Right ventricle myocardium superior (tissue), 1 donor: ENCODE results near the gene GRK7. TPM values are rescaled to one million over a fixed set of nuclear protein-coding genes. Genes with fewer than 3 reads are reported as not detected.
"Not testable (repeated sequence)": the region's sequence is repeated elsewhere in the genome, so short reads cannot be mapped to it uniquely, and the experiment has no call there.

Experiments used
- ATAC-seq: fragments of 200-7000 bp; cut with Tn5 transposase; one replicate; pipeline ENCODE4 v1.9.1; 2020; ENCODE audit warnings: mild to moderate bottlenecking; ENCODE audit not compliant: poor library complexity
- DNase-seq: peaks from one replicate; pipeline ENCODE4 v3.0.0-alpha.2; 2020
- intact Hi-C: fragments of 100-400 bp; cut with DNase I; formaldehyde crosslinking; loops from one replicate; pipeline ENCODE4 v1.11.2; 2022
- total RNA-seq: library from RNA; stranded (reverse); fragmentation: NEBNext Ultra II Directional; extraction: Animal tissue kit (Norgen Biotek cat#: 25700); gene quantifications from one replicate; pipeline ENCODE4 v1.2.1, GENCODE V29; 2021
- donor health status: DM: no; HTN: yes; CAD: no; lungs with severe emphysema.

GRK7 gene
- total RNA-seq, 1 donor from 2014 or later: not detected

DNA sequence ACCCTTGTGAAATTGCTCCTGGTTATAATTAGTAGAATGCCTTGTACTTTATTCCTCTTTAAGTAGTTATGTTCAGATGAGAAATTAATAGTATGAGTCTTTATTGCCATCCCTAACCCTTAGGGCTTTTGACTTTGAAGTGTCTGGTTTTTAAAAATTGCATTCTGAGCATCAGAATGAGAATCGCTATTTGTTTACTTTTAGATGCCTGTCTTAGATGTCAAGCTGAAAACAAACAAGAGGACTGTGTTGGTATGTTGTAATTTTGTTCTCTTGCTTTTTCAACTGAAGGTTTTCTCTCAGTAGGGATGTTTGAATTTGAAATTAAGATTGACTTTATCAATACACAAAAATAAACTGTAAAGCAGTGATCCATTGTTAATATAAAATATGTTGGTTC lies 19.9 kb upstream of the GRK7 start:
- DNase-seq: no peak
- intact Hi-C loops: no loop called here
- no peak for ATAC-seq

DNA sequence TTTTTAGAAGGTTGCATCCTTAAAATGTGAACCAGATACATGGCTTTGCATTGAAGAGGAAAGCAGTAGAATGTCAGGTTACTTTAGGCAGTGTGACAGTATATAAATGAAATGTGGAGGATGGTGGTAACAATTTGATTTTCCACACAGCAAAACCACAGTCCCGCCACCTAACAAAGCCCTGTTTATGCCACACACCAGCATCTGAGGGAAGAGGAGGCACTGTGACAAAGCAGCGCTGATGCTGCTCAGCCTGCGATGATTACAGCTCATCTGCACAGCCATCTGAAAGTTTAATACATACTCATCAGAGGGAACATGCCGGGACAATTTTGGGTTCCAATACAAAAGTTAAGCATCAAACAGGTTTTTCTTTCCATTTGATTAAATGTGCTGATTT lies 16.2 kb upstream of the GRK7 start:
- DNase-seq: no peak
- intact Hi-C loops: no loop called here
- no peak for ATAC-seq

DNA sequence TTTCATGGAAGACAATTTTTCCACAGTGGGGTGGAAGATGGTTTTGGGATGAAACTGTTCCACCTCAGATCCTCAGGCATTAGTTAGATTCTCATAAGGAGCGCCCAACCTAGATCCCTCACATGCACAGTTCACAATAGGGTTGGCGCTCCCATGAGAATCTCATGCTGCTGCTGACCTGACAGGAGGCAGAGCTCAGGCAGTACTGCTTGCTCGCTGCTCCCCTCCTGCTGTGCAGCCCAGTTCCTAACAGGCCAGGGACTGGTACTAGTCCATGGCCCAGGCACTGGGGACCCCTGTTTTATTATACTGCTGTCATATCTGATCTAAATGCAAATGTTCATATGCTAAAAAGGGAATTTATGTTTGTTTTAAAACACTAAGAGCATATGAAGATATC lies 9.8 kb upstream of the GRK7 start:
- intact Hi-C loops: no loop called here
- DNase-seq (no peak), ATAC-seq (no peak)

DNA sequence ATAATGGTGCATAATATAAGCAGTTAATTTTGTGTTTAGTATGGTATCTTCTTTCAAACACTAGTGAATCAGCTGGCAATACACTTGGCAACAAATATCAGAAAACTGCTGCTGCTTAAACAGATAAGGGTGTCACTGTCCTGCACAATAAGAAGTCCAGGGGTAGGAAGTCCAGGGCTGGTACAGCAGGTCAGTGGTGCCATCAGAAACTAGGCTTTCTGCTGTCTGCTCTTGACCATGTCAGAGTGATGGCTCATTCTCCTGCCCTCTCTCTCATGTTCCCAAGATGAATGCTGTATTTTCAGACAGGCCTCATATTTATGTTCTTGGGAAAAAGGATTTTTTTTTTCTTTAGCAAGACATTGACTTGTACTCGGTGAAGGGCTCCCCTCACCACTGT lies 9.2 kb upstream of the GRK7 start:
- intact Hi-C loops: no loop called here
- no peak for DNase-seq
- ATAC-seq: no peak

DNA sequence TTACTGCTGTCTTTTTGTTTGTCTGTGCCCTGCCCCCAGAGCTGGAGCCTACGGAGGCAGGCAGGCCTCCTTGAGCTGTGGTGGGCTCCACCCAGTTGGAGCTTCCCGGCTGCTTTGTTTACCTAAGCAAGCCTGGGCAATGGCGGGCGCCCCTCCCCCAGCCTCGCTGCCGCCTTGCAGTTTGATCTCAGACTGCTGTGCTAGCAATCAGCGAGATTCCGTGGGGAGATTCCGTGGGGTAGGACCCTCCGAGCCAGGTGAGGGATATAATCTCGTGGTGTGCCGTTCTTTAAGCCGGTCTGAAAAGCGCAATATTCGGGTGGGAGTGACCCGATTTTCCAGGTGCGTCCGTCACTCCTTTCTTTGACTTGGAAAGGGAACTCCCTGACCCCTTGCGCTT lies 656 bp upstream of the GRK7 start:
- intact Hi-C loops, DNase-seq, ATAC-seq: not testable (repeated sequence)

DNA sequence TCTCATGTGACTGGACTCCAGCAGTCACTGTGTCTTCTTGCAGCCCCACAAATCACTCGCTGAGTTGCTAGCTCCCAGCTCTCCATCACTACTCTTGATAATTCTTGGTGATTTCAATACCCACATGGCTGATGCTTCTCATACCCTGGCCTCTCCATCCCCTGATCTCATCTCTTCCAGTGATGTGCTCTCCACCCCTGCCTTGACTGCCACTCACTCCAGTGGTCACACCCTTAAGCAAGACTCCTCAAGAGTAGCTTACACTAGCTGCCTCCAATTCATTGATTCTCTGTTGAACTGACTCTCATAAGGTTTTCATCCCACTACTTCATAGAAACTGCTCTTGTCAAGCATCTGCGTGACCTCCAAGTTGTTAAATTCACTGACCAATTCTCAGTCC lies 837 bp downstream of the GRK7 start:
- no peak for ATAC-seq
- intact Hi-C loops: no loop called here
- DNase-seq: no peak

DNA sequence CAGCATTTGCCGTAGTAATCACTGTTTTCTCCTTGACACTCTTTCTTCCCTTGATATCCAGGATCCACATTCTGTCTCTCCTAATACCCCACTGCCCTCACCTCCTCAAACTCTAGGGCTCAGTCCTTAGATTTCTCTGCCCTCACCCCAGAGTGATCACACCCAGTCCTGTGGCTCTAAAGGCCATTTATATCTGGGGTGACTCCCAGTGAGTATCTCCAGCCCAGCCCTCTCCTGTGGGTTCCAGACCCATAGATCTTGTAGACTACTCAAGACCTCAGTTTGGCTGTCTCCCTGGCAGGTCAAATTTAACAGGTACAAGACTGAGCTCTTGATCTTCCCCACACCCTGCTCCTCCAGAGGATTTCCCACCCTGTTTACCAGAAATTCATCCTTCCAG lies 1.3 kb downstream of the GRK7 start:
- no peak for DNase-seq
- intact Hi-C loops: no loop called here
- ATAC-seq: no peak

DNA sequence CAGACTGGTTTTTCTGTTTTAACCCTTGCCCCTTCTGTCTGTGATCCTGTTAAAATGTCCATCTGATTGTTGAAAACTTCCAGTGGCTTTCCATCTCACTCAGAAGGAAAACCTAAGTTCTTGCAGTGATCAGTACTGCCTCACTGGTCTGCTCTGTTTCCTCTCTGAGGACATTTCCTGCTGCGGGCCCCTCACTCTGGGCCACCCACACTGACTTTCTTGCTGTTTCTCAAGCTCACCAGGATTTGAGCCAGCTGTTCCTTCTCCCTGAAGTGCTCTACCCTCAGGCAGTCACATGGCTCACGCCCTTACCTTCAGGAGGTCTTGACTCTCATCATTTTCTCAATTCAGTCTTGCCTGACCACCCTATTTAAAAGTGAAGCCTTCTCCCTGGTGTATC lies 1.8 kb downstream of the GRK7 start:
- intact Hi-C loops: no loop called here
- no peak for DNase-seq
- ATAC-seq: no peak

DNA sequence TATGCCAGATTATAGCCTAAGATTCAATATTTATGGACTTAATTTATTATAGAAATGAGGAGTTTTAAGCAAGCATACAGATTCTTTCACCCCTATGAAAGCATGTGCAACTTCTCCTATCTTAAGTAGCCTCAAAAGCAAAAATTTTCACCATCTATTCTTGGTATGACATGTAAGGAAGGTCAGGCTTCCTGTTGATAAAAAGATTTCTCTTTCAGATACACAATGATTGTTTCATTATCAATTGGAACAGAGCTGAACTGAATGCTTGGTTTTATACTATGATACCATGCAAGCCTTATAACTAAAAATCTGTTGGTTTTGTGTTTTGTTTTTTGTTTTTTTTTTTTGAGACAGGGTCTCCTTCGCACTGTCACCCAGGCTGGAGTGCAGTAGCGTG lies 3.9 kb downstream of the GRK7 start:
- ATAC-seq: no peak
- no peak for DNase-seq
- intact Hi-C loops: no loop called here

DNA sequence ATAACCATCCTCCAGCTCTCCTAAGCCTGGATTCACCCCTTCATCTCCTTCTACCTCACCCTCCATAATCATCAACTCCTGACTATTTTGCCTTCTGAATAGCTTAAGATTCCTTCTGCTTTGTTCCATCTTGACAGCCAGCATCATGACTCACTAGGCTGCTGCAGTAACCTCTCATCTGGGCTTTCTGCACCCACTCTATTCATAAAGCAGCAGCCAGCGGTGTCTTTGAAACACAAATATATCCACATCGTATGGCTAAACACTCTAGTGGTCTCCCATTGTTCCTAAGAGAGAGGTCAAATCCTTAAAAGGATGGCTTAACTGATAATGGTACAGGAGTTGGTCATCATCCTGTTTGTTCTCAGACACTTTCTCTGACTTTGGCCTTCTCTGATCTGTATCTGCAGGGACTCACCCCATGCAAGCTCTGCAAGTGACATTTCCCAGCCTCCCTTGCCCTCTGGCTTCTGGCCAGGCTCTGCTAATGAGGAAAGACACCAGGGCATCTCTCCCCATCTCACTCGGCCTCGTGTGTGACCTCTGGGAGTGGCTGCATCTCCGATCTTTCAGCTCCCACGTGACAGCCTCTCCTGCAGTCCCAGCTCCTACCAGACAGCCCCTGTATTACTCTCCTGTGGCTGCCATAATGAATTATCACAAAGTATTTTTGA lies 6.2 kb downstream of the GRK7 start:
- intact Hi-C loops: no loop called here
- DNase-seq (no peak), ATAC-seq (no peak)

DNA sequence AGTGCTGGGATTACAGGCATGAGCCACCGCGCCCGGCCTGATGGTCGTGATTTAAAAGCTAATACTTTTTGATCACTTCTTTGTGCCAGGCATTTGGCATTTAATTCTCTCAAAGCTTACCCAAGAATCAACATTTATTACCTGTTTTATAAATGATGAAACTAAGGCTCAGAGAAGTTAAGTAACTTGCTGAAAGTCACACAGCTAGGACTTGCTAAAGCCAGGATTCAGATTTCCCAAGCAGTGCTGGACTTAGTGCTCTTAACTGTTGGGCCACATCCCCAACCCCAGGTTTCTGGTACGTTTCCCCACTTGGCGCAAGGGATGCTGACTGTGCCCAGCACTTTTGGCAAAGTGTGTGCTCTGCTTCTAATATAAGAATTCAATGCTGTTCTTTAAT lies 10.5 kb downstream of the GRK7 start:
- DNase-seq (no peak), ATAC-seq (no peak)

DNA sequence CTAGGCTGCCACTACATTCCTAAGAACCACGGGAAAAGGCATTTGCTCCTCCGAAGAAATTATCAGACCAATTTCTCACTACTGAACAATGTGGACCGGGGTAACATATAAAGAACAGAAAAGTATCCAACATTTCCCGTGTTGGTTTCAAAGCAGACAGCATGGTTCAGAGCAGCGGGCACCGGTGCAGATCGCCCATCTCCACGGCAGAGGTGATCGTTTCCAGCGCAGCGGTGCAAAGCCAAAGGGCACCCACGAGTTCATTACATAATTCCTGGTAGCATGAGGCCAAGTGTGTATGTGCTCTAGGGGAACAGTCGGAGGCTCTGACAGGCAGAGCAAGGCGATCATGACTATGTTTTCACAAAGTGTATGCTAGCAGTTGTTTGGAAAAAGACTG lies 13.2 kb downstream of the GRK7 start:
- ATAC-seq (no peak), DNase-seq (no peak)
- intact Hi-C loops: no loop called here

More for the DNA sequence above, 10.5 kb downstream of the GRK7 start:
- intact Hi-C loops: no loop called here

DNA sequence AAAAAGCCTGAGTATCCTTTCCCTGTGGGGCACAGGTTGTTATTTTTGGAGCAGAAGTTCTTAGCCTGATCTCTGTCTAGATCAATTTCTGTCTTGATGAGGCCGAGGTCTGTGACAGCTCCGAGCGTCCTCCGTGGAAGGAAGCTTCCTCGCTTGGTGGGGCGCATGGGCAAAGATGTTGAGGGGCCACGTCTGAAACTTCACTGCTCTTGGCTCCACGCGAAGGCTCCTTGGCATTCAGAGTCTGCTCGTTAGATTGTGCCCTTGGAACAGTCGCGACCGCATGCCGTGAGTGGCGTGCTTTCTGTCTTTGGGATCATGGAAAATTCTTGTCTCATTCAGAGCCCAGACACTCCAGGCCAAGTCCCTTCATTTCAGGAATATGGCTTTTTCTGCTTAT lies 13.7 kb downstream of the GRK7 start:
- DNase-seq (no peak), ATAC-seq (no peak)
- intact Hi-C loops: no loop called here

DNA sequence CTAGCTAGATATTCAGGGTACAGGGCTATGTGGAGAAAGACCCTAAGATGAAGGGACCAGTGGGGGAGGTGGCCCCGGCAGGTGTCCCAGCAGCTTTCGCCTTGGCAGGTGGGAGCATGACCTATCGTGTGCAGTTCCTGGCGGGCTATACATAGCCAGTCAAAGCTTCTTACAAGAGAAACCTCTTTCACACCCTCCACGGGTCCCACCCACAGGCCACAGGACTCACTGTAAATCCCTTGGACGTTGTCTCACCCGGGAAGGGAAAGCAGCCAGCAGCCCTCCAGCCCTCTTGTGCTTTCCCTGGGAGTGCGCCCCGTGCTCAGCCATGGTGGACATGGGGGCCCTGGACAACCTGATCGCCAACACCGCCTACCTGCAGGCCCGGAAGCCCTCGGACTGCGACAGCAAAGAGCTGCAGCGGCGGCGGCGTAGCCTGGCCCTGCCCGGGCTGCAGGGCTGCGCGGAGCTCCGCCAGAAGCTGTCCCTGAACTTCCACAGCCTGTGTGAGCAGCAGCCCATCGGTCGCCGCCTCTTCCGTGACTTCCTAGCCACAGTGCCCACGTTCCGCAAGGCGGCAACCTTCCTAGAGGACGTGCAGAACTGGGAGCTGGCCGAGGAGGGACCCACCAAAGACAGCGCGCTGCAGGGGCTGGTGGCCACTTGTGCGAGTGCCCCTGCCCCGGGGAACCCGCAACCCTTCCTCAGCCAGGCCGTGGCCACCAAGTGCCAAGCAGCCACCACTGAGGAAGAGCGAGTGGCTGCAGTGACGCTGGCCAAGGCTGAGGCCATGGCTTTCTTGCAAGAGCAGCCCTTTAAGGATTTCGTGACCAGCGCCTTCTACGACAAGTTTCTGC lies 15.0 kb downstream of the GRK7 start:
- DNase-seq (no peak), ATAC-seq (no peak)
- intact Hi-C loops: no loop called here

DNA sequence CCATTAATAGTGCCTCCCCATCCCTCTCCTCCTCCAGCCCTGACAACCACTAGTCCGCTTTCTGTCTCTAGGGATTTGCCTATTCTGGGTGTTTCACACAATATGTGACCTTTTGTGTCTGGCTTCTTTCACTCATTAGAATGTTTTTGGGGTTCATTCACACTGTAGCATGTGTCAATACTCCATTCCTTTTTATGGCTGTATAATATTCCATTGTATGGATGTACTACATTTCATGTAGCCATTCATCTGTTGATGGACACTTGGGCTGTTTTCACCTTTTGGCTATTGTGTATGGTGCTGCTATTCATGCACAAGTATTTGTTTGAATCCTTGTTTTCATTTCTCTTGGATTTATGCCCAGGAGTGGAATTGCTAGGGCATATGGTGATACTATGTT lies 16.5 kb downstream of the GRK7 start:
- ATAC-seq (no peak), DNase-seq (no peak)
- intact Hi-C loops: no loop called here

DNA sequence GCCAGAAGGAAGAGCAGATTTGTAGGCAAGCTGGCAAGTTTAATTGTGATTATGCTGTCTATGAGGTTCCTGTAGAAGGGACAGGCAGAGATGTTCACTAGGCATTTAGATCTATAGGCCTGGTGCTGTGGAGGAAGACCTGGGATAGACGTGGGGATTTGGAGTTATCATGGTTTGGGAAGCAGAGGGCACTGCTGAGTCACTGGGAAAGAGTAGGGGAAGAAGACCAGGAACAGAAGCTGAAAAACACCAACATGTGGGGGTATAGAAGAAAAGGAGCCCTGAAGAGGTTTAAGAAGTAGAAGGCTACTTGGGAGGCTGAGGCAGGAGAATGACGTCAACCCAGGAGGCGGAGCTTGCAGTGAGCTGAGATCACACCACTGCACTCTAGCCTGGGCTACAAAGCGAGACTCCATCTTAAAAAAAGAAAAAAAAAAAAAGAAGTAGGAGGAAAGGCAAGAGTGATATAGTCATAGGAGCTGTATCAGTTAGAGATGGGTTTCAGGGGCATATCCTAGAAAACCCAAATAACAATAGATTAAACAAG lies 19.3 kb downstream of the GRK7 start:
- DNase-seq (no peak), ATAC-seq (no peak)
- intact Hi-C loops: no loop called here

DNA sequence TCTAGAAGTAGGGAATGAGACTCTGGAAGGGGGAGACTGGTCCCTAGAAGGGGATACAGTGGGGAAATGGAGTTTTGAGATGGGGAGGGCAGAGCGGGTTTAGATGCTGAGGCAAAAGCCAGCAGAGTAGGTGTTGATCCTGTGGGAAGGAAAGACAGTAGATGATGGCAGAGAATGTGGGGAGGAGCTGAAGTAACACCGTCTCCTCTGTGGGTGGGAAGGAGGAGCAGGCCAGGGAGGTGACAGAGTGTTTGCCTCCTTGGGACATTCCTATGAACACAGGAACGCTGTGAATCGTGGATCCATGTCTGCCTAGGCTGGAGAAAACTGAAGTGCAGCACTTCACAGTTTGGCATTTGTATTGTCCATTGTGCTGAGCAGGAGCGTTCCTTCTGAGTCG lies 20.4 kb downstream of the GRK7 start:
- intact Hi-C loops: no loop called here
- DNase-seq (no peak), ATAC-seq (no peak)

DNA sequence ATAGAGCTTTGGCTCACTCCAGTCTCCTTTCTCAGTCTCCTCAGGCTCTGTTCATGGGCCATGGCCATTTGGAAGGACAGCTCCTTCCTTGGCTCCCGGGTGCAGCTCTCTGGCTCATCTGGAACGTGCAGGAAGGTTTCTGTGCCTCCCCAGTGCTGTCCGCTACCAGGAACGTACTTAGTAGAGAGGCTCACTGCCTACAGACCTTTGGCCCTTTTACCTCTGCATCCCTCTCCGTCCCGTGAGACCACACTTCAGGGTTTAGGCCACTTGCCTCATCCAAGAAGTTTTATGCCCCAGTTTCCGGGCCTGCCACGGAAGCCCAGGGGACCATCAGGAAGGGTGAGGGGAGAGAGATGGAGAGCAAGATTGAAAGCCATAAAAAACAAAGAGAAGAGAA lies 20.9 kb downstream of the GRK7 start:
- ATAC-seq (no peak), DNase-seq (no peak)
- intact Hi-C loops: no loop called here

DNA sequence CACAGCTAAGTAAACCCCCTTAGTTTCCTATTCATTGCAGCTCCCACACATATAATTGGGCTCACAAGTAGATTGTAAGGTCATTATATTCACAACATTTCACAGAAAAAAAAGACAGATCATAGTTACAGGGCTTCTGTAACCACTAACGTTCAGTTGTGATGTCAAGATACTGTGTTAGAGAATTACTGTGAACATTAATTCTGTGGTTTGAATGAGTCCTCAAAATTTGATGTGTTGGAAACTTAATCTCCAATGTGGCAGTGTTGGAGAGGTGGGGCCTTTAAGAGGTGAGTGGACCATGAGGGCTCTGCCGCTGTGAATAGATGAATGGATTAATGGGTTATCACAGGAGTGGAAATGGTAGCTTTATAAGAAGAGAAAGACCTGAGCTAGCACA lies 21.3 kb downstream of the GRK7 start:
- DNase-seq: no peak
- intact Hi-C loops: no loop called here
- no peak for ATAC-seq

DNA sequence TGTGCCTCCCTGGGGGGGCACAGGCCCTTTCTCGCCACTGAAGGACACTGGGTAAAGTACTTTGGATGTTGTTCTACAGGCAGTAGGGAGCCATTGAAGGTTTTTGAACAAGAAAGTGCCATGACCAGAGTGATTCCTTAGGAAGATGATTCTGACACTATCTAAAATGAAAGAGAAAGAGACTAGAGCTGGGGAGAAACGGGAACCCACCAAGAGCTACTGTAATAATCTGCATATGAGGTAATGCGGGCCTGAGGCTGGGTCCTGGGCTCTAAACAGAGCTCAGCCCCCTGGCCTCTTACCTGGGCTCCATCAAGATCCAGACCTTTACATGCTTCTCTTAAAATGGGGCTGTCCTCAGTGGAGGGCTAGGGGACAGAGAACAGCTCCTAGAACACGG lies 24.9 kb downstream of the GRK7 start:
- no peak for ATAC-seq
- intact Hi-C loops: no loop called here
- DNase-seq: no peak
